HG03460 (cell line): ENCODE data around the gene DMXL2.
"Not testable (repeated sequence)": the region's sequence is repeated elsewhere in the genome, so short reads cannot be mapped to it uniquely, and the experiment has no call there.

Source experiments
- ATAC-seq: cut with Tn5 transposase; IDR thresholded peaks from one replicate; pipeline ENCODE4 v1.9.1; 2021; ENCODE audit not compliant: unreplicated experiment

DMXL2 gene

GRCh38 chr15:51577636-51578304 lies 44.8 kb downstream of the DMXL2 start:
- no peak for ATAC-seq

- no peak for ATAC-seq
Measured at GRCh38 chr15:51576911-51577500, 45.6 kb downstream of the DMXL2 start.

GRCh38 chr15:51576286-51576850 lies 46.2 kb downstream of the DMXL2 start:
- ATAC-seq: no peak

GRCh38 chr15:51575775-51576174 lies 46.8 kb downstream of the DMXL2 start:
- ATAC-seq: no peak

GRCh38 chr15:51573352-51573751 lies 49.2 kb downstream of the DMXL2 start:
- ATAC-seq: not testable (repeated sequence)

GRCh38 chr15:51568939-51569784 lies 53.4 kb downstream of the DMXL2 start:
- ATAC-seq: not testable (repeated sequence)

- ATAC-seq: no peak
Measured at GRCh38 chr15:51561271-51561670, 61.3 kb downstream of the DMXL2 start.

- ATAC-seq: no peak
Measured at GRCh38 chr15:51558876-51559275, 63.7 kb downstream of the DMXL2 start.

GRCh38 chr15:51558411-51558810 lies 64.2 kb downstream of the DMXL2 start:
- ATAC-seq: no peak

GRCh38 chr15:51550841-51551240 lies 71.7 kb downstream of the DMXL2 start:
- ATAC-seq: no peak

- no peak for ATAC-seq
Measured at GRCh38 chr15:51547656-51548055, 74.9 kb downstream of the DMXL2 start.

- no peak for ATAC-seq
Measured at GRCh38 chr15:51536965-51537574, 85.5 kb downstream of the DMXL2 start.

GRCh38 chr15:51533672-51534398 lies 88.7 kb downstream of the DMXL2 start:
- no peak for ATAC-seq

- no peak for ATAC-seq
Measured at GRCh38 chr15:51526955-51527354, 95.6 kb downstream of the DMXL2 start.

GRCh38 chr15:51524376-51524775 lies 98.2 kb downstream of the DMXL2 start:
- ATAC-seq: no peak

GRCh38 chr15:51516291-51516690 lies 106.3 kb downstream of the DMXL2 start:
- ATAC-seq: no peak

GRCh38 chr15:51505251-51505650 lies 117.3 kb downstream of the DMXL2 start:
- no peak for ATAC-seq

- ATAC-seq: no peak
Measured at GRCh38 chr15:51503003-51503402, 119.6 kb downstream of the DMXL2 start.

GRCh38 chr15:51499379-51499976 lies 123.1 kb downstream of the DMXL2 start:
- ATAC-seq: no peak

GRCh38 chr15:51497806-51498205 lies 124.8 kb downstream of the DMXL2 start:
- ATAC-seq: no peak
